Activated gamma-delta T cell treated with anti-CD3 and anti-CD28 coated beads, Interleukin-2, amount 50 U/mL, for 16 hours (primary cell): ENCODE results near the gene CTSE.

Source experiments
- DNase-seq: peaks from one replicate; pipeline ENCODE4 v3.0.0-alpha.2; 2020; ENCODE audit warnings: low read depth

Gene CTSE

GRCh38 chr1:205971082-205971481, 52.6 kb downstream of the CTSE start:
- no peak for DNase-seq

GRCh38 chr1:205970486-205970885, 53.2 kb downstream of the CTSE start:
- no peak for DNase-seq

GRCh38 chr1:205969229-205969628, 54.5 kb downstream of the CTSE start:
- no peak for DNase-seq

- DNase-seq: no peak
These were observed 56.0 kb downstream of the CTSE start for GRCh38 chr1:205967554-205968335.

- no peak for DNase-seq
These were observed 58.4 kb downstream of the CTSE start for GRCh38 chr1:205965036-205965884.

- no peak for DNase-seq
These were observed 60.1 kb downstream of the CTSE start for GRCh38 chr1:205963352-205964155.

GRCh38 chr1:205962821-205963221, 60.9 kb downstream of the CTSE start:
- no peak for DNase-seq

- no peak for DNase-seq
These were observed 61.5 kb downstream of the CTSE start for GRCh38 chr1:205961991-205962820.

GRCh38 chr1:205961405-205961804, 62.3 kb downstream of the CTSE start:
- no peak for DNase-seq

- no peak for DNase-seq
These were observed 63.9 kb downstream of the CTSE start for GRCh38 chr1:205959789-205960188.
